KMS-11 (cell line): ENCODE results near the gene NPY4R2.
"Not testable (repeated sequence)": the region's sequence is repeated elsewhere in the genome, so short reads cannot be mapped to it uniquely, and the experiment has no call there.

Source experiments
- H2AFZ ChIP-seq: fragments of 200-600 bp; sonication (generic); 2 replicates; pipeline ENCODE4 v1.6.1; 2016; ENCODE audit warnings: antibody characterized with exemption, mixed run types, low read depth
- H3K27ac ChIP-seq: fragments of 200-600 bp; sonication (generic); 2 replicates; pipeline ENCODE4 v1.6.1; 2016; ENCODE audit warnings: mild to moderate bottlenecking, mixed run types
- H3K27me3 ChIP-seq: fragments of 200-600 bp; sonication (generic); 2 replicates; pipeline ENCODE4 v1.6.1; 2017; ENCODE audit warnings: mild to moderate bottlenecking, low read depth, mixed run types, moderate library complexity; ENCODE audit not compliant: insufficient read depth
- H3K36me3 ChIP-seq: fragments of 200-600 bp; sonication (generic); 2 replicates; pipeline ENCODE4 v1.6.1; 2017; ENCODE audit warnings: mild to moderate bottlenecking, mixed run types; ENCODE audit not compliant: insufficient read depth
- H3K4me1 ChIP-seq: fragments of 200-600 bp; sonication (generic); 2 replicates; pipeline ENCODE4 v1.6.1; 2016; ENCODE audit warnings: mild to moderate bottlenecking, low read depth, mixed run types; ENCODE audit not compliant: poor library complexity, severe bottlenecking
- H3K4me2 ChIP-seq: fragments of 200-600 bp; sonication (generic); 2 replicates; pipeline ENCODE4 v1.7.0; 2016; ENCODE audit warnings: mild to moderate bottlenecking, mixed run types
- H3K4me3 ChIP-seq: fragments of 200-600 bp; sonication (generic); IDR thresholded peaks from 2 replicates; pipeline ENCODE4 v1.6.1; 2017; ENCODE audit warnings: low read depth, low read length, mixed read lengths; ENCODE audit not compliant: insufficient read depth
- H3K79me2 ChIP-seq: fragments of 200-600 bp; sonication (generic); 2 replicates; pipeline ENCODE4 v1.6.1; 2016; ENCODE audit warnings: low read depth, mixed run types; ENCODE audit not compliant: insufficient read depth
- H3K9ac ChIP-seq: fragments of 200-600 bp; sonication (generic); 2 replicates; pipeline ENCODE4 v1.6.1; 2016; ENCODE audit warnings: mild to moderate bottlenecking, mixed run types
- H4K20me1 ChIP-seq: fragments of 200-600 bp; sonication (generic); 2 replicates; pipeline ENCODE4 v1.6.1; 2016; ENCODE audit warnings: mild to moderate bottlenecking, mixed run types; ENCODE audit not compliant: insufficient read depth

The NPY4R2 gene

DNA sequence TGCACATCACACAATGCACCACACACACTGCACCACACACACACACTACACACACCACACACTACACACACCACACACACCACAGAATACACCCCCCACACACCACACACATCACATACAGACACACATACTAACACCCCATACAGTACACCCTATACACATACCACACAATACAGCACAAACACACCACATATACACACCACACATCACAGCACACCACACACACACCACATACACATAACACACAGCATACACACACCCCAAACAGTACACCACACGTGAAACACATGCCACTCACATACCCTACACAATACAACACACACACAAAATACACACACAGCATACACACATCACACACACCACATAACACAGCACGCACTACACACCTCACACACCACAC, 23.9 kb upstream of the NPY4R2 start:
- not testable (repeated sequence) for H3K36me3 ChIP-seq, H3K79me2 ChIP-seq, H3K9ac ChIP-seq, H3K27ac ChIP-seq, H2AFZ ChIP-seq, H3K27me3 ChIP-seq, H3K4me1 ChIP-seq, H3K4me3 ChIP-seq, H4K20me1 ChIP-seq, H3K4me2 ChIP-seq

- H3K4me3 ChIP-seq, H3K27ac ChIP-seq, H3K79me2 ChIP-seq, H2AFZ ChIP-seq, H3K4me2 ChIP-seq, H3K4me1 ChIP-seq, H3K9ac ChIP-seq, H4K20me1 ChIP-seq, H3K27me3 ChIP-seq, H3K36me3 ChIP-seq: not testable (repeated sequence)
These were observed 20.6 kb upstream of the NPY4R2 start for GRCh38 chr10:47897813-47898212.

DNA sequence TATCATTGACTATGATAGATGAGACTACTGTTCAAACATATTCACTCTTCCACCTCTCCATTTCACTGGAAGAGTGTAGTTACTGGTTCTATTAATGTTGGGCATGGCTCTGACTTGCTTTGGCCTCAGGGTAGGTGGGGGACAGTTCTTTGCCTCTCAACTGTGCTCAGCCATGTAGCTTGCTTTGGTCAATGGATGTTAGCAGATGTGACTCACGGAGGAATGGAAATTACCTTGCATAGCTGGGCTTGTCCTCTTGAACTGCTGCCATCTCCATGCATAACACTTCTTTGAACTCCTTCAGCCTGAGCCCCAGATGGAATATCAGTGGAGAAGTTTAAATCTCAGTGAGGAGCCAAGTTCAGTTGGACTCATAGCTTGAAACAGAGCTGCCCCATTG, 9.1 kb upstream of the NPY4R2 start:
- H4K20me1 ChIP-seq, H3K4me2 ChIP-seq, H3K27me3 ChIP-seq, H3K9ac ChIP-seq, H3K27ac ChIP-seq, H3K4me1 ChIP-seq, H3K4me3 ChIP-seq, H2AFZ ChIP-seq, H3K79me2 ChIP-seq, H3K36me3 ChIP-seq: not testable (repeated sequence)

DNA sequence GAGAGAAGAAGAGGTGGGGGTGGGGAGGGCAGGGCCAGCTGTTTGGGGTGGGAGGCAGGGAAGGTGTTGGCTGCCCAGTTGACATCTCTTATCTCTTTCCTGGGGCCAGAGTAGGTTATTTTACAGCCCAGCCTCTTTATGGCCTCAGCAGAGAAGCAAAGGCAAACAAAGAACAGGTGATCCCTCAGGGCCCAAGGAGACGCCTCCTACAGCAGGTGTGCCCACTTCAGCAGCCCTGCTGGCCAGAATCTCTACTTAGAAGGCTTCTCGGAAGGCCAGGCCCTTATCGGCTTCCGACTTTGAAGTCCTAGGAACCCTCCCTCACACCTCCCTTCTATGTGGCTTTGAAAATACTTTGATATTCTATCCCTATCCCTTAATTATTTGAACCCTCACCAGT, 8.0 kb upstream of the NPY4R2 start:
- H4K20me1 ChIP-seq, H3K27ac ChIP-seq, H3K27me3 ChIP-seq: not testable (repeated sequence)

GRCh38 chr10:47914052-47914451, 4.4 kb upstream of the NPY4R2 start:
- H3K4me1 ChIP-seq, H4K20me1 ChIP-seq, H3K36me3 ChIP-seq, H2AFZ ChIP-seq, H3K27ac ChIP-seq, H3K4me3 ChIP-seq, H3K79me2 ChIP-seq, H3K4me2 ChIP-seq, H3K27me3 ChIP-seq, H3K9ac ChIP-seq: not testable (repeated sequence)

More for the DNA sequence above, 8.0 kb upstream of the NPY4R2 start:
- not testable (repeated sequence) for H3K79me2 ChIP-seq, H3K9ac ChIP-seq, H3K36me3 ChIP-seq, H2AFZ ChIP-seq, H3K4me2 ChIP-seq, H3K4me1 ChIP-seq, H3K4me3 ChIP-seq

- H4K20me1 ChIP-seq, H3K4me2 ChIP-seq, H3K4me1 ChIP-seq, H2AFZ ChIP-seq, H3K36me3 ChIP-seq, H3K27ac ChIP-seq, H3K4me3 ChIP-seq, H3K9ac ChIP-seq, H3K27me3 ChIP-seq, H3K79me2 ChIP-seq: not testable (repeated sequence)
These were observed 2.5 kb upstream of the NPY4R2 start for GRCh38 chr10:47915849-47916548.

DNA sequence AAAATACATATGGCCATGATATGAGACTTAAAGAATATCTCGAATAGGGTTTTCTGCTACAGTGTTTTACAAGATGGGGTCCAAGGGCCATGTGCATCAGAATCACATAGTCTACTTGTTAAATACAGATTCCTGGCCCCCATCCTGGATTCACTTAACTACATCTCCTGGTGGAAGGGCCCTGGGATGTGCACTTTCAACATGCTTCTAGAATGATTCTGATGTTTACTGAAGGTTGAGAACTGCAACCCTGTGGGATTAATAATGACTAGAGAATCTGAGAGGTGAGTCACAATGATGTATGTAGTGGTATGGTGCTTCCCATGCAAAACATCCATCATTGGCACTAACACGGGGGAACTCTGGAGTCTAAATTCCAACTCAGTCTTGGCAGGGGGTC, 2.1 kb downstream of the NPY4R2 start:
- H4K20me1 ChIP-seq, H3K4me3 ChIP-seq, H3K4me2 ChIP-seq: not testable (repeated sequence)

GRCh38 chr10:47922503-47922902, 4.0 kb downstream of the NPY4R2 start:
- H3K27ac ChIP-seq, H3K36me3 ChIP-seq, H3K4me2 ChIP-seq, H3K4me1 ChIP-seq, H3K27me3 ChIP-seq, H3K79me2 ChIP-seq, H4K20me1 ChIP-seq, H3K4me3 ChIP-seq, H3K9ac ChIP-seq, H2AFZ ChIP-seq: not testable (repeated sequence)

More for the DNA sequence above, 2.1 kb downstream of the NPY4R2 start:
- H2AFZ ChIP-seq, H3K4me1 ChIP-seq, H3K27me3 ChIP-seq, H3K27ac ChIP-seq, H3K36me3 ChIP-seq, H3K9ac ChIP-seq, H3K79me2 ChIP-seq: not testable (repeated sequence)

DNA sequence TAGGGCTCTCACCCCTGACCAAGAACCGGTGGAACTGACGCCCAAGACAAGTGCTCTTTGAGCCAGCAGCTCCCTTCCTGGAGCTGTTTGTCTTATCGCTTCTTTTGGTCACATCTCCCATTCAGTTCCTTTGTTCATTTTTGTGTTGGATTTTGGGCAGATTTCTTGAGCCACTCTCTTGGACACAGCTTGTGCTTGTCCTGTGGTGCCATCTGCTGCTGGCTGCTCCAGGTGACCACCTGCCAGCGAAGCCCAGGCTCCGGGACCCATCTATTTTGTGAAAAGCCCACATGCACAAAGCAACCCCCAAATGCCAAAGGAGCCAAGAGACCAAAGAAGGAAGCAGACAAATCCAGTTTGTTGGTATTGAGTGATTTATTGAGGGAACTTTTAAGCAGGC, 6.2 kb downstream of the NPY4R2 start:
- H3K27me3 ChIP-seq, H3K79me2 ChIP-seq, H4K20me1 ChIP-seq, H3K27ac ChIP-seq, H3K4me1 ChIP-seq, H3K9ac ChIP-seq, H3K36me3 ChIP-seq, H3K4me3 ChIP-seq, H2AFZ ChIP-seq, H3K4me2 ChIP-seq: not testable (repeated sequence)

GRCh38 chr10:47927147-47927916, 8.9 kb downstream of the NPY4R2 start:
- H3K27ac ChIP-seq, H2AFZ ChIP-seq, H3K79me2 ChIP-seq, H4K20me1 ChIP-seq, H3K4me1 ChIP-seq, H3K27me3 ChIP-seq, H3K4me2 ChIP-seq, H3K36me3 ChIP-seq, H3K4me3 ChIP-seq, H3K9ac ChIP-seq: not testable (repeated sequence)
